NCI-H2227 (cell line): ENCODE data around the gene ACOT7.
A peak's percentile ranks its signal among the peaks of the same experiment; 100 is the strongest.
"Not testable (repeated sequence)": the region's sequence is repeated elsewhere in the genome, so short reads cannot be mapped to it uniquely, and the experiment has no call there.

Experiments
- DNase-seq: peaks from one replicate; lab custom pipeline; 2025; ENCODE audit not compliant: unreplicated experiment; lab: John Stamatoyannopoulos, UW

The ACOT7 gene

GRCh38 chr1:6317098-6317760, 76.3 kb downstream of the ACOT7 start:
- DNase-seq, result no peak

- no peak for DNase-seq
Measured at GRCh38 chr1:6316240-6317097, 77.1 kb downstream of the ACOT7 start.

GRCh38 chr1:6314503-6314902, 79.1 kb downstream of the ACOT7 start:
- no peak for DNase-seq

- no peak for DNase-seq
Measured at GRCh38 chr1:6313393-6314200, 80.0 kb downstream of the ACOT7 start.

DNA sequence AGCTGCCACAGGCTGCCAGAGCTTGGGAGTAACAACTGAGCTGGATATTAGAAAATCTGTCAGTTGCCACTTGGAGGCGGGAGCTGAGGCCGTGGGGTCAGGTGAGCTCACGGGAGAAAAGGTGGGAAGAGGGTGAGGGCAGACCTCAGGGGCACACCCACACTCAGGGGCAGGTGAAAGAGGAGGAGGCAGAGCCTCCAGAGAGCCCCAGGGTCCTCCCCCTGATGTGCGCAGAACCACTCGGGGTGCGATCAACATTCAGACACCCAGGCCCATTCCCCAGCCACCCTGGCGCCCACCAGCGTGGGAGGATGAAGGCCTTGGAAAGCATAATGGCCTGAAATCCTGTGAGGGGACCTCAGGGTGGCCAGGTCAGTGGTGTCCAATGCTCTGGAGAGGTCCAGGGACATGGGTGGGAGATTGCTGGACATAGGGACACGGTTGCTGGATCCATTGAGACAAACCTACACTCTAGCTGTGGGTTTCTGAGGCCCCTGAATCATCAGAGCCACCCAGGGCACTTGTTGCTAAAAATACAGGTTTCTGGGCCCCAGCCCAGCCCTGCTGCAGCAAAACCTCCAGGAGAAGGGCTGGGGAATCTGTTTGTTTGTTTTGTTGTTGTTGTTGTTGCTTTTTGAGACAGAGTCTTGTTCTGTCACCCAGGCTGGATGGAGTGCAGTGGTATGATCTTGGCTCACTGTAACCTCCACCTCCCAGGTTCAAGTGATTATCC, 83.3 kb downstream of the ACOT7 start:
- no peak for DNase-seq

GRCh38 chr1:6309564-6309963, 84.0 kb downstream of the ACOT7 start:
- DNase-seq, result no peak

GRCh38 chr1:6308449-6308848, 85.1 kb downstream of the ACOT7 start:
- DNase-seq, result no peak

- DNase-seq, result not testable (repeated sequence)
Measured at GRCh38 chr1:6307682-6308081, 85.9 kb downstream of the ACOT7 start.

DNA sequence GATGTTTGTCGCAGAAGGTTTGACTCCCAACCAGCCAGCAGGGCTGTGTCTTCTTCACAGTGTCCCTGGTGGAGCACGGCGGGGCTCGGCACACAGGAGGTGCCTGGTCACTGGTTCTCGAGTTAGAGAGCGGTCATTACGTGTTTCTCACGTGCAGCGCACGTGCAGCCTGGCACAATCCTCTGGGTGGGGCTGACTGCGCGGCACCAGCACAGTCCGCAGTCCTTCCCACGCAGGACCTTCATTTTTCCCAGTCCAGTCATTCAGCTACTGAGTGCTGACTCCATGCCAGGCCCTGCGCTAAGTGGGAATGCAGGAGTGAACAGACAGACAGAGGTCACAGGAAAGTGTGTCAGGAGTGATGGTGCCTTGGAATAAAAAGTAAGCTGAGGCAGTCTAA, 86.5 kb downstream of the ACOT7 start:
- no peak for DNase-seq

- peak; percentile 22 for DNase-seq
Measured at GRCh38 chr1:6303397-6304012, 90.1 kb downstream of the ACOT7 start.

DNA sequence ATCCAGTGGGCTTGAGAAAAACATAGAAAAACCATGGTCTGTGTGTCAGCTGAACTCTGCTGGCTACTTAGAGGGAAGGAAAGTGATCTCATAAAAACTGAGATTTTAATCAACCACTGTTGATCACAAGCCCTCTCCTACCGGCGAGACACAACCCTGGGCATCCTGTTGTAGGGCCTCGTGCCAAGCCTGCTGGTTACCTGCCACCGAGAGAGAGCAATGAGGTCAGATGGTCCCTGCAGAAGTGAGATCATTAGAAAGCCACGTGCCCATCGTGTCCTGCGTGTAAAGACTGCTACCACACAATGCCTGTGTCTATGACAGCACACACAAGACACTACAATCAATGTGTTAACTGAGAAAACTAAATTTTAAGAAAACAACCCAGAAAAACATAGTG, 91.0 kb downstream of the ACOT7 start:
- DNase-seq, result no peak

- no peak for DNase-seq
Measured at GRCh38 chr1:6301526-6301925, 92.0 kb downstream of the ACOT7 start.

- DNase-seq, result no peak
Measured at GRCh38 chr1:6300342-6301048, 93.1 kb downstream of the ACOT7 start.

- DNase-seq, result no peak
Measured at GRCh38 chr1:6299557-6300165, 93.9 kb downstream of the ACOT7 start.

GRCh38 chr1:6298940-6299465, 94.6 kb downstream of the ACOT7 start:
- DNase-seq, result no peak

DNA sequence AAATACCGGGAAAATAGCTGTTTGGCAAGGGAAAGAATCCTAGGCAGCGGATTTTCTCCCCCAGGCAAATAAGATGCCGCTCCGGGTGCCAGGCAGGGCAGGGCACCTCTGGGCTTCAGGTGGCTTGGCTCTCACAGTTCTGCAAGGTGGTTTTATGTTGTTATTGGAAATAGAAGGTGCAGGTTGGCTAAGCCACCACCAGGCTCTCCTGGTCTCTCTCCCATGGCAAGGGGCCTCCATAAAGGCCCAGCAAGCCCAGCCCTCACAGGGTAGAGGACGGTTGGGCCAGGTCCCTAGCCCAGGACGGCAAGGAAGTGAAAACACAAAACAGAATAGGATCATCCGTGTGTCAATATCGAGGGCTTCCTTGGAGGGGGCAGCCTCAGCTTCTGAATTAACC, 95.0 kb downstream of the ACOT7 start:
- no peak for DNase-seq

- DNase-seq, result no peak
Measured at GRCh38 chr1:6295910-6296309, 97.7 kb downstream of the ACOT7 start.

DNA sequence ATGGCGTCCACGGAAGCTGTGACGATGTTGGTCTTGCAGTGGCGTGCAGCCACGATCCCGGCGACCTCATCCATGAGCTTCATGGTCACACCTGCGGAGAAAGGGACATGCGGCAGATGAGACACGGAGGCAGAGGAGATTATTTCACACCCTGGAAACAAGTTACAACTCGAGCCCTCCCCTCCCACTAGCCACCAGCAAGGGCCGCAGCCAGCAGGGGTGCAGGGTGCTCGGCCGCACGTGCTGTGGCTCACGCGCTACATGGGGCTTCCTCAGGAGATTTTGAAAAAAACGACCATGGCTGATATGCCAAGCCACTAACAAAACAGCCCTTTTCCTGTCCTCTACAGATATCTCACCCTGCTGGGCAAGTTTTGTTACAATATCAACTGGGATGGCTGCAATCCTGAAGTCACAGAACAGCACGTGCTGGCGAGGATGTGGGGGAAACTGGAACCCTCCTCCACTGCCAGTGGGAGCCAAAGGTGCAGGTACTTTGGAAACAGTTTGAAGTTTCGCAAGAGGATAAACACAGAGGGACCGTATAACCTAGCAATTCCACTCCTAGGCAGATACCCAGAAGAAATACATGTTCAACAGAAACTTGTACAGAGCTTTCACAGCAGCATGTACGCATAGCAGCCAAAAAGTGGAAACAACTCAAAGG, 98.5 kb downstream of the ACOT7 start:
- no peak for DNase-seq
